Measurements from ENCODE around the gene THRAP3.
"Not testable (repeated sequence)": the region's sequence is repeated elsewhere in the genome, so short reads cannot be mapped to it uniquely, and the experiment has no call there.

Gene THRAP3

DNA sequence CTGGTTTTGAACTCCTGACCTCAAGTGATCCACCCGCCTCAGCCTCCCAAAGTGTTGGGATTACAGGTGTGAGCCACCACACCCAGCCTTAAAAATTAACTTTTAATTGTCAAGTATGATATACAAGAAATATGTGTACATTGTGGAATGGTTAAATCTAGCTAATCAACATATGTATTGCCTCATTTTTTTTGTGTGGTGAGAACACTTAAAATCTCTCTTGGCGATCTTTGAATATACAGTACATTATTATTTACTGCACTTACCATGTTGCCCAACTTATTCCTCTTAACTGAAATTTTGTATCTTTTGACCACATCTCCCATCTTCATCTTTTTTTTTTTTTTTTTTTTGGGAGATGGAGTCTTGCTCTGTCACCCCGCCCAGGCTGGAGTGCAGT lies 23.3 kb downstream of the THRAP3 start:
- H3K27me3 ChIP-seq (ENCODE audit: insufficient read depth, low read length, poor library complexity), result no peaks in the 10 kb centered on the region
- H4K20me1 ChIP-seq (ENCODE audit: insufficient read depth, low read length), result peaks cover 71% of the 10 kb centered on the region
- H3K9ac ChIP-seq (ENCODE audit: low read depth, low read length), result no peak overlapping the region
- peaks cover 32% of the 10 kb centered on the region for H3K36me3 ChIP-seq (ENCODE audit: insufficient read depth, low read length)
- no peak overlapping the region for H3K4me2 ChIP-seq (ENCODE audit: insufficient read depth, low read length)
- H3K79me2 ChIP-seq (ENCODE audit: insufficient read depth, low read length), result peaks cover 94% of the 10 kb centered on the region
- no peak overlapping the region for H3K27ac ChIP-seq (ENCODE audit: low read length)
- no peak overlapping the region for H2AFZ ChIP-seq (ENCODE audit: low read depth, low read length)
- no peaks in the 10 kb centered on the region for H3K4me1 ChIP-seq (ENCODE audit: insufficient read depth, low read length)
- ATAC-seq (ENCODE audit: insufficient read depth, low read depth) (no peak), DNase-seq (no peak)
- TF ChIP-seq, protein P1, sequence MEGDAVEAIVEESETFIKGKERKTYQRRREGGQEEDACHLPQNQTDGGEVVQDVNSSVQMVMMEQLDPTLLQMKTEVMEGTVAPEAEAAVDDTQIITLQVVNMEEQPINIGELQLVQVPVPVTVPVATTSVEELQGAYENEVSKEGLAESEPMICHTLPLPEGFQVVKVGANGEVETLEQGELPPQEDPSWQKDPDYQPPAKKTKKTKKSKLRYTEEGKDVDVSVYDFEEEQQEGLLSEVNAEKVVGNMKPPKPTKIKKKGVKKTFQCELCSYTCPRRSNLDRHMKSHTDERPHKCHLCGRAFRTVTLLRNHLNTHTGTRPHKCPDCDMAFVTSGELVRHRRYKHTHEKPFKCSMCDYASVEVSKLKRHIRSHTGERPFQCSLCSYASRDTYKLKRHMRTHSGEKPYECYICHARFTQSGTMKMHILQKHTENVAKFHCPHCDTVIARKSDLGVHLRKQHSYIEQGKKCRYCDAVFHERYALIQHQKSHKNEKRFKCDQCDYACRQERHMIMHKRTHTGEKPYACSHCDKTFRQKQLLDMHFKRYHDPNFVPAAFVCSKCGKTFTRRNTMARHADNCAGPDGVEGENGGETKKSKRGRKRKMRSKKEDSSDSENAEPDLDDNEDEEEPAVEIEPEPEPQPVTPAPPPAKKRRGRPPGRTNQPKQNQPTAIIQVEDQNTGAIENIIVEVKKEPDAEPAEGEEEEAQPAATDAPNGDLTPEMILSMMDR (IDR thresholded peaks at IDR 0.05; ENCODE audit: borderline replicate concordance, extremely low read depth, low read length, poor library complexity, severe bottlenecking), result no peak
- TF ChIP-seq EZH2 (IDR thresholded peaks at IDR 0.05; ENCODE audit: borderline replicate concordance, low read depth, low read length, severe bottlenecking), result no peak
- H3K9me3 ChIP-seq (ENCODE audit: insufficient read depth, low read length, severe bottlenecking), result no peaks in the 10 kb centered on the region
- no peak overlapping the region for H3K4me3 ChIP-seq (ENCODE audit: low read depth in 1 of 2, low read length in 2 of 2)

DNA sequence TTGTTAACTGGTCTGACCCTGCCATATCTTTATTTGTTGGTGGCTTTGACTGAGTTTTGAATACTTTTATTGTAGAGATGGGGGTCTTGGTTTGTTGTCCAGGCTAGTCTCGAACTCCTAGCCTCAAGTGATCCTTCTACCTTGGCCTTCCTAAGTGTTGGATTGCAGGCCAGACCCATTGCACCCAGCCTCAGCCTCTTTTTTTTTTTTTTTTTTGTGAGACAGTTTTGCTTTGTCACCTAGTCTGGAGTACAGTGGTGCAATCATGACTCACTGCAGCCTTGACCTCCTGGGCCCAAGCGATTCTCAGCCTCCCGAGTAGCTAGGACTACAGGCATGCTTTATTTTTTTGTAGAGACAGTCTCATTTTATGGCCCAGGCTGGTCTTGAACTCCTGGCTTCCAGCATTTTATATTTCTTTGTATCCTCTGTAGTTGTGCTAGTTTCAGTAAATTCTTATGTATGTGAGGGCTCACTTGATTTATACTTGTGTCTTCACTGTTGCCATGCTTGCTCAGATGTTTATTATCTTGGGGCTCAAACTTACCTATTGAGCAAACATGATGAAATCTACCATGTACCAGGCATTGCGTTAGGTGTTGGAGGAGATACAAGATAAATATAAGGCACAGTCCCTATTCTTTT lies 24.1 kb downstream of the THRAP3 start:
- H3K27ac ChIP-seq (ENCODE audit: low read length), result no peak overlapping the region
- no peak for ATAC-seq (ENCODE audit: insufficient read depth, low read depth)
- H3K4me2 ChIP-seq (ENCODE audit: insufficient read depth, low read length), result no peak overlapping the region
- TF ChIP-seq, protein P1 (IDR thresholded peaks at IDR 0.05; ENCODE audit: borderline replicate concordance, extremely low read depth, low read length, poor library complexity, severe bottlenecking), result no peak
- no peak for TF ChIP-seq EZH2 (IDR thresholded peaks at IDR 0.05; ENCODE audit: borderline replicate concordance, low read depth, low read length, severe bottlenecking)
- H3K27me3 ChIP-seq (ENCODE audit: insufficient read depth, low read length, poor library complexity), result no peaks in the 10 kb centered on the region
- H2AFZ ChIP-seq (ENCODE audit: low read depth, low read length), result no peak overlapping the region
- H3K9ac ChIP-seq (ENCODE audit: low read depth, low read length), result no peak overlapping the region
- peaks cover 28% of the 10 kb centered on the region for H3K36me3 ChIP-seq (ENCODE audit: insufficient read depth, low read length)
- peaks cover 74% of the 10 kb centered on the region for H4K20me1 ChIP-seq (ENCODE audit: insufficient read depth, low read length)
- no peaks in the 10 kb centered on the region for H3K4me1 ChIP-seq (ENCODE audit: insufficient read depth, low read length)
- peaks cover 95% of the 10 kb centered on the region for H3K79me2 ChIP-seq (ENCODE audit: insufficient read depth, low read length)
- H3K9me3 ChIP-seq (ENCODE audit: insufficient read depth, low read length, severe bottlenecking), result no peaks in the 10 kb centered on the region
- no peak for DNase-seq
- no peak overlapping the region for H3K4me3 ChIP-seq (ENCODE audit: low read depth in 1 of 2, low read length in 2 of 2)

DNA sequence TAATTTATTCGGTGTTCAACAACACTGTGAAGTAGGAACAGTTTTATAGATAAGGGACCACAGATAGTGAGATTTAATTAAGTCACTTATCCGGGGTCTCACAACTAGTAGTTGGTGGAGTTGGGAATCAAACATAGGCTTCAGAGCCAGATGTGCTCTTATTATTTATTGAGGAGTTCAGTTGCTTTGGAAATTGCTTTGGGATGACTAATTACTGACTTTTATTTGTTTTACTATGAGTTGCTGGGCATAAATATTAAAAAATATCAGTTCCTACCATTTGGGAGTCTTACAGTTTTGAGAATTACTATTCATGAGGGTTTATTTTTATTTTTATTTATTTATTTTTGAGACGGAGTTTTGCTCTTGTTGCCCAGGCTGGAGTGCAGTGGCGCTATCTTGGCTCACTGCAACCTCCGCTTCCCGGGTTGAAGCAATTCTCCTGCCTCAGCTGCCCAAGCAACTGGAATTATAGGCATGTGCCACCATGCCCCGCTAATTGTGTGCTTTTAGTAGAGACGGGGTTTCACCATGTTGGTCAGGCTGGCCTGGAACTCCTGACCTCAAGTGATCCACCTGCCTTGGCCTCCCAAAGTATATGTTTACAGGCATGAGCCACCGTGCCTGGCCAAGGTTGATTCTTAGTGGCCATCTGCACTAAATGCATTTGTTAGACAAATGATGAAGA lies 27.7 kb downstream of the THRAP3 start:
- Histone ChIP-seq H3K4me2 (ENCODE audit: insufficient read depth, low read length) (no peak overlapping the region), H3K4me3 (ENCODE audit: low read depth in 1 of 2, low read length in 2 of 2) (no peak overlapping the region), H3K9ac (ENCODE audit: low read depth, low read length) (no peak overlapping the region), H3K9me3 (ENCODE audit: insufficient read depth, low read length, severe bottlenecking) (no peaks in the 10 kb centered on the region), H3K79me2 (ENCODE audit: insufficient read depth, low read length) (peaks cover 98% of the 10 kb centered on the region), H4K20me1 (ENCODE audit: insufficient read depth, low read length) (peaks cover 84% of the 10 kb centered on the region), H2AFZ (ENCODE audit: low read depth, low read length) (no peak overlapping the region), H3K36me3 (ENCODE audit: insufficient read depth, low read length) (peaks cover 22% of the 10 kb centered on the region), H3K27me3 (ENCODE audit: insufficient read depth, low read length, poor library complexity) (no peaks in the 10 kb centered on the region), H3K27ac (ENCODE audit: low read length) (no peak overlapping the region), H3K4me1 (ENCODE audit: insufficient read depth, low read length) (no peaks in the 10 kb centered on the region)
- ATAC-seq (ENCODE audit: insufficient read depth, low read depth), result no peak
- TF ChIP-seq, protein P1 (IDR thresholded peaks at IDR 0.05; ENCODE audit: borderline replicate concordance, extremely low read depth, low read length, poor library complexity, severe bottlenecking), result no peak
- no peak for TF ChIP-seq EZH2 (IDR thresholded peaks at IDR 0.05; ENCODE audit: borderline replicate concordance, low read depth, low read length, severe bottlenecking)
- no peak for DNase-seq

DNA sequence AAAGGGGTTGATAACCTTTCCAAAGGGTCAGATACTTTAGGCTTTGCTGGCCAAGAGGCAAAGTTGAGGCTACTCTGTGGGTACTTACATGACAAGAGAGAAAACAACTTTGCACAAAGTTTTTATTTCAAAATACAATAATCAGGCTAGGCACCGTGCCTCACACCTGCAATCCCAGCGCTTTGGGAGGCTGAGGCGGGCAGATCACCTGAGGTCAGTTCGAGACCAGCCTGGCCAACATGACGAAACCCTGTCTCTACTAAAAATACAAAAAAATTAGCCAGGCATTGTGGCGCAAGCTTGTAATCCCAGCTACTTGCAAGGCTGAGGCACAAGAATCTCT lies 28.2 kb downstream of the THRAP3 start:
- not testable (repeated sequence) for H3K27me3 ChIP-seq (ENCODE audit: insufficient read depth, low read length, poor library complexity); H3K4me3 ChIP-seq (ENCODE audit: low read depth in 1 of 2, low read length in 2 of 2); H3K9ac ChIP-seq (ENCODE audit: low read depth, low read length); H3K9me3 ChIP-seq (ENCODE audit: insufficient read depth, low read length, severe bottlenecking); H3K4me1 ChIP-seq (ENCODE audit: insufficient read depth, low read length); H2AFZ ChIP-seq (ENCODE audit: low read depth, low read length); ATAC-seq (ENCODE audit: insufficient read depth, low read depth); DNase-seq; H3K4me2 ChIP-seq (ENCODE audit: insufficient read depth, low read length); H3K27ac ChIP-seq (ENCODE audit: low read length)
- peaks cover 25% of the 10 kb centered on the region for H3K36me3 ChIP-seq (ENCODE audit: insufficient read depth, low read length)
- H4K20me1 ChIP-seq (ENCODE audit: insufficient read depth, low read length), result peaks cover 84% of the 10 kb centered on the region
- peaks cover 98% of the 10 kb centered on the region for H3K79me2 ChIP-seq (ENCODE audit: insufficient read depth, low read length)
